Coronary artery (tissue), 2 donors: ENCODE measurements around the gene ZNF518A.

ENCODE experiments used
- DNase-seq: peaks from one replicate; pipeline ENCODE4 v3.0.0-alpha.2; 2017; ENCODE audit warnings: low spot score
- H3K27ac ChIP-seq, 2 donors: fragments of 200-600 bp; sonication (generic); one replicate each; pipeline ENCODE4 v1.5.1; 2016 to 2019
- H3K4me3 ChIP-seq: fragments of 200-600 bp; sonication (generic); 2 replicates; pipeline ENCODE4 v1.5.1; 2016; ENCODE audit warnings: mild to moderate bottlenecking, moderate library complexity
- TF ChIP-seq, protein P1 (sequence below): fragments of 200-600 bp; sonication (generic); IDR thresholded peaks from one replicate; pipeline ENCODE4 v1.5.1; 2019; ENCODE audit warnings: antibody characterized with exemption

Gene ZNF518A

DNA sequence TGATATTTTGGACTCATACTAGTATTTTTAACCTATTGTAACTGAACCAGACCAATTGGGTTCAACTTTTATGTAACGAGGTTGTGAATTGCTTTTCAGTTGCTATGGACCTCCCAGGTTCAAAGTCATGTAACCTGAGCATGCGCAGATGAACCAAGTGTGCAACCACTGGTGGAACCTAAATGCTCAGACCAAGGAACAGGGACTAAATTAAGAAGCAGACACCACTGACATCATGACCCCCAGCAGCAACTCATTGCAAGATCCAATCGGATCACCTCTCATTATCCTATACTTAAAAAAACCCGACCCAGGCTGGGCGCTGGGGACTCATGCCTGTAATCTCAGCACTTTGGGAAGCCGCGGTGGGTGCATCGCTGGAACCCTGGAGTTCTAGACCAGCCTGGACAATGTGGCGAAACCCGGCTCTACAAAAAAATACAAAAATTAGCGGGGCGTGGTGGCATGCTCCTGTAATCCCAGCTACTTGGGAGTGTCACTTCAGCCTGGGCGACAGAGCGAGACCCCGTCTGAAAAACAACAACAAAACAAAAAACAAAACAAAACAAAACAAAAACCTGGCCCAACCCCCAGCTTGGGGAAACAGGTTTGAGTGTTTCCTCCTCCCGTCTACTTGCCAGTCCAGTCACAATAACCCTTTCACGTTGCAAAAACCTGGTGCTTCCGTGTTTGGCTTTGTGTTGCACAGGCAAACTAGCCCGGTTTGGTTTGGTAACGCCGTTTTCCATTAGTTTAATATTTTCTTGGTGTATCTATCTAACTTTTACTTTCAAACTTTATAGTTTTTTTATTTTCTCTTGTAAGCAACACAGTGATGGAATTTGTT lies 11.3 kb upstream of the ZNF518A start:
- Histone ChIP-seq H3K27ac (no peak overlapping the region), H3K4me3 (no peak overlapping the region)
- TF ChIP-seq, protein P1, sequence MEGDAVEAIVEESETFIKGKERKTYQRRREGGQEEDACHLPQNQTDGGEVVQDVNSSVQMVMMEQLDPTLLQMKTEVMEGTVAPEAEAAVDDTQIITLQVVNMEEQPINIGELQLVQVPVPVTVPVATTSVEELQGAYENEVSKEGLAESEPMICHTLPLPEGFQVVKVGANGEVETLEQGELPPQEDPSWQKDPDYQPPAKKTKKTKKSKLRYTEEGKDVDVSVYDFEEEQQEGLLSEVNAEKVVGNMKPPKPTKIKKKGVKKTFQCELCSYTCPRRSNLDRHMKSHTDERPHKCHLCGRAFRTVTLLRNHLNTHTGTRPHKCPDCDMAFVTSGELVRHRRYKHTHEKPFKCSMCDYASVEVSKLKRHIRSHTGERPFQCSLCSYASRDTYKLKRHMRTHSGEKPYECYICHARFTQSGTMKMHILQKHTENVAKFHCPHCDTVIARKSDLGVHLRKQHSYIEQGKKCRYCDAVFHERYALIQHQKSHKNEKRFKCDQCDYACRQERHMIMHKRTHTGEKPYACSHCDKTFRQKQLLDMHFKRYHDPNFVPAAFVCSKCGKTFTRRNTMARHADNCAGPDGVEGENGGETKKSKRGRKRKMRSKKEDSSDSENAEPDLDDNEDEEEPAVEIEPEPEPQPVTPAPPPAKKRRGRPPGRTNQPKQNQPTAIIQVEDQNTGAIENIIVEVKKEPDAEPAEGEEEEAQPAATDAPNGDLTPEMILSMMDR, result no peak
- no peak for DNase-seq

DNA sequence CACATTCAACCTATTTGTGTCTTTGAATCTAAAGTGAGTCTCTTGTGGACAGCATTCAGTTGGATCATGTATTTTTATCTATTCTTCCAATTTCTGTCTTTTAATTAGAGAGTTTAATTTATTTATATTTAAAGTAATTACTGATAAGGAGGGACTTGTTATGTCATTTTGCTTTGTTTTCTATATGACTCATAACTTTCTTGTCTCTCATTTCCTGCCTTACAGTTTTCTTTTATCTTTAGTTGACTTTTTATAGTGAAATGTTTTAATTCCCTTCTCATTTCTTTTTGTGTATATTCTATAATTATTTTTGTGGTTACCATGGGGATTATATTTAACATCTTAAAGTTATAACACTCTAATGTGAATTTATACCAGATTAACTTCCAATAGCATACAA lies 7.3 kb upstream of the ZNF518A start:
- no peak for DNase-seq
- no peak overlapping the region for H3K27ac ChIP-seq
- H3K4me3 ChIP-seq, result no peak overlapping the region
- TF ChIP-seq, protein P1, result no peak

DNA sequence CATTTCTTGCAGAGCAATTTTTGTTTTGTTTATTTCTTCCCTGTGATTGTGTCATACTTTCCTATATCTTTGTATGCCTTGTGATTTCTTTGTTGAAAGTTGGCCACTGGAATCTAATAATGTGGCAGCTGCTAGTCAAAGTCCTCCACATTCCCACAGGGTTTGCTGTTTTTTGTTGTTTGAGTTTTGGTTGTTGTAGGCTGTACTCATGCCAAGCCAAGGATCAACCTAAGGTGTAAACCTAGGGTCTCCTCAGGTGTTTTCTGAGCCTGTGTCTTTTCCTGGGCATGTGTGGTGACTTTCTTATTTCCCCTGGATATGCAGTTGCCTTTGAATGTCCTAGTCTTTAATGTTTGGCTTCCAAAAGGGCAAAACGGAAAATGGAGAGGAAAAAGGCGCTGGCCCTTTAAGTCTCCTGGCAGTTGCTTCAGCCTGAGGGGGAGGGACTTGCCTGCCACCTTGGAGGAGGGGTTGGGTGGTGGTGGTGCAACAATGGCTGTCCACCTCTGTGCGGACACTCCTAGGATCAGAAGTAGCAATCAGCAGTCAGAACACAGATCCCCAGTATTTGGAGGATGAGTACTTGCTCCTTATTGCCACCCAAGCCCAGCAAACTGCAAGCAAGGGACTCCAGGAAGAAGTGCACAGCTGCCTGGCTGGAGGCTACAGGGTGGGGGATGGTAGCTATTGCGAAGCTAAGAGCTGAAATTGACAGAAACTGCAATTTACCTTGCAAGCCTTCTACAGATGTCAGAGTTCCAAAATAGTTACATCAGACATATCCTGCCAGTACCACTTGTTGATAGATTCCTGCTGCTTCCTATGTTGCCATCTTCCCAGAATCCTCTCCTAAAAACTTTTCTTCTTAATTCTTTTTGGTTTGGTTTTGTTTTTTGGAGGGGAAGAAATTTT lies 5.6 kb upstream of the ZNF518A start:
- TF ChIP-seq, protein P1, result no peak
- H3K27ac ChIP-seq, result no peak overlapping the region
- no peak overlapping the region for H3K4me3 ChIP-seq
- no peak for DNase-seq

DNA sequence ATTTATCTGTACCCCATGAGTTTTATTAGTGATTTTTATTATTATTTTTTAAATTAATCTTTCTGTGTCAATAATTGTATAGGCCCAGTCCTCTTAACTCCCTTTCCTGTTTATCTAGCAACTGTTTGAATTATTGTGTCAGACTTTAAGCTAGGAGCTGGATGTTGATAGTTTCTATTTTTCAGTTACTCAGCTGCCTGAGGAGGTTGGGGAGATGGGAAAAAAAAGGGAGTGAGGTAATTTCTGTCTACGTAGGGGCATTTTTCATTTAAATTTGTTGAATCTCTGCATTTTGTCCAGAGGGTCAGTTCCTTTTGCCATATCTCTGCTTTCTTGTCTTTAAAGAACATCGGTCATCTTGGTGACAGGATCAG lies 5.0 kb upstream of the ZNF518A start:
- no peak overlapping the region for H3K4me3 ChIP-seq
- no peak overlapping the region for H3K27ac ChIP-seq
- TF ChIP-seq, protein P1, result no peak
- DNase-seq, result no peak

DNA sequence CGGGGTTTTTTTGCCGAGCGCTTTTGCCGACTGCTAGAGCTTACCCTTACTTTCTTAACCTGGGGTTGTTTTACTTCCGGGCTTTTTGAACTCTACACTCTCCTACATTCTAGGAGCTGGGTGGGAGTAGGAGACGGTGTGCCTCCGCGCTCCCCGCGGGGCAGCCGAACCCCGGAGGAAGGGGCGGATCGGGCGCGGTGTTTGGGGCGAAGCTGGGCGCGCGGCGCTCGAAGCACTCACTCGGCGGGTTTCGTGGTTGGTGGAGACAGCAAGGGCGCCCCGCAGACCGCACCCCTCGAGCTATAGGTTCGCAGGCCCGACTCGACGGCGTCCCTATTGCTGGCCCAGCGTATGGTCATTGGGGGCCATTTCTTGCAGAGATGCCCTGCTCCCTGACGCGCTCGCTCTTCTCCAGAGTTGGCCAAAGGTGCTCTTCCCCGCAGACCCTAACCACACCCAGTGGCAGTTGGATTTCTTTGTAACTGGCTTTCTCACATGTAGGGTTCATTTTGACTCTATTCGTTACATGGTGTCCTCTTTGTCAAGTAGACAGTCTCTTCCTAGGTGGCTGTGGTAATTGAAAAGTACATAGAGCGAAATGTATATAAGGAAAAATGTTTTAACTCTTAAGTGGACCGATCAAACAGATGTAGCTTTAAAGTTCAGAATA lies 364 bp downstream of the ZNF518A start:
- TF ChIP-seq, protein P1, result no peak
- peak overlapping the region; percentile 78 for H3K4me3 ChIP-seq
- H3K27ac ChIP-seq, result peak overlapping the region; percentile 79 to 94
- DNase-seq, result peak; percentile 84

DNA sequence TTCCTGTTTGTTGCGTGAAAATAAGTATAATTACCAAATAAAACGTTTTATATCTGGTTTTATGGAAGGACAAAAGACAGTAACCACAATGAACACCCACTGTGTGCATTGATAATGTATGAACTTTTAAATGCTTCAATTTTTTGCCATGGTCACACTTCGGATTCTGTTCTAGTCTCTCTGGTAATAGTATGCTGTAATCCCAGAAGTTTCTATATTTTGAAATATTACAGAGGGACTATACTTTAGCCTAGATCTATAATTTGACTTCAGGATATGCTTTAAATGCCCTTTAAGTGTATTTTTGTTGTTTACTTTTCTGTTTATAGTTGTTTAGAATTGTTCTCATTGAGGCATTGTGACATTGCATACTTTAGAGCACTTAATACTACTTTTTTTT lies 1.5 kb downstream of the ZNF518A start:
- no peak overlapping the region for H3K4me3 ChIP-seq

More for the DNA sequence above, 1.5 kb downstream of the ZNF518A start:
- H3K27ac ChIP-seq, result no peak overlapping the region
- TF ChIP-seq, protein P1, result no peak
- DNase-seq, result no peak
